GM12874 (cell line): Measurements from ENCODE around the gene FRAS1.

Experiments
- CTCF ChIP-seq: IDR thresholded peaks from 2 replicates; pipeline ENCODE4 v1.5.1; 2011; ENCODE audit warnings: low read depth, mild to moderate bottlenecking, control low read depth, low read length, moderate library complexity; ENCODE audit not compliant: insufficient read depth

Gene FRAS1

GRCh38 chr4:78145008-78145407 is 87.9 kb downstream of the FRAS1 start:
- TF ChIP-seq CTCF: no peak

- TF ChIP-seq CTCF: no peak
These were observed 88.5 kb downstream of the FRAS1 start for GRCh38 chr4:78145622-78146021.

- TF ChIP-seq CTCF: no peak
These were observed 92.8 kb downstream of the FRAS1 start for GRCh38 chr4:78149751-78150542.

- TF ChIP-seq CTCF: no peak
These were observed 93.4 kb downstream of the FRAS1 start for GRCh38 chr4:78150543-78150864.

- TF ChIP-seq CTCF: no peak
These were observed 95.7 kb downstream of the FRAS1 start for GRCh38 chr4:78152795-78153194.

- TF ChIP-seq CTCF: no peak
These were observed 98.0 kb downstream of the FRAS1 start for GRCh38 chr4:78154972-78155590.

GRCh38 chr4:78155616-78156105 is 98.5 kb downstream of the FRAS1 start:
- TF ChIP-seq CTCF: no peak
